Epidermal melanocyte (primary cell): Measurements from ENCODE around the gene ALDH1L2.

Source experiments
- DNase-seq: peaks from one replicate; pipeline ENCODE4 v3.0.0; 2011; ENCODE audit warnings: low spot score; ENCODE audit not compliant: insufficient read length

Gene ALDH1L2

GRCh38 chr12:105083551-105084105 is 630 bp downstream of the ALDH1L2 start:
- peak; percentile 54 for DNase-seq

GRCh38 chr12:105083031-105083430 is 1.2 kb downstream of the ALDH1L2 start:
- no peak for DNase-seq

DNA sequence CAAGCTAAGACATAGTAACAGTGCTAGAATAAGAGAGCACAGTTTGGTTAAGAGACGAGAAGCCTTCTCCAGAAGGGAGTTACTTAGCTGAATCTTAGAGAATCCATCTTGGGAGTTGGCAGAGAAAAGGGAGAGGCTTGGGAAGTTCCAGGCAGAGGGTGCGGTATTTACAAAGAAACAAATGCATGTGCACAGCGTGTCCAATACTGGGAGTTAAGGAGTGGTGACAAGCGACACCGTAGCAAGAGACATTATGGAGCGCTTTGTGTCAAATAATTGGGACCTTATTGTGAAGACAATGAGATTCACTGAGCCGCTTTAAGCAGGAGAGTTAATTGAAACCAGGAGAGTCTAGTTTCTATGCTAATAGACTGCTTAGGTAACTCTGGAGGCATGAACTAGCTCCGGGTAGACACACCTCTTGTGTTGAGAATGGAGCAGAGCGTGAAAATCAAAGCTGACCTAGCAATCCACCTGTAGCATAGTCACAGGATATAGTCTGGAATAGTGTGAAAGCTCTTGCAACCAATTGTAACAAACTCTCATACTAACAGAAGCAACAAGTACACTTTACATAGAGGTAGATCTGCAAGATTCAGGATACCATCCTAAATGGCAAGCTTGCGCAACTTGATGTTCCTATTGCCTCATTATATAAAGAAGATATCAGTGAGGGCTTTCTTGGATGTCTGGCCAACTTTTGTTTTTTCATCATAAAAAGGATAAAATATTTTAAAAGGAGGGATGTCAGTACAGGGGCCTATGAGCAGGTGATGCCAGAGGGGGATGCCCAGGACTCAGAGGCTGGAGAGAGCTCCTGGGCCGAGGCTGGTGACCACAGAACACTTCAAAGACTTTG is 5.3 kb downstream of the ALDH1L2 start:
- DNase-seq, result no peak

GRCh38 chr12:105077435-105077834 is 6.8 kb downstream of the ALDH1L2 start:
- DNase-seq, result no peak

DNA sequence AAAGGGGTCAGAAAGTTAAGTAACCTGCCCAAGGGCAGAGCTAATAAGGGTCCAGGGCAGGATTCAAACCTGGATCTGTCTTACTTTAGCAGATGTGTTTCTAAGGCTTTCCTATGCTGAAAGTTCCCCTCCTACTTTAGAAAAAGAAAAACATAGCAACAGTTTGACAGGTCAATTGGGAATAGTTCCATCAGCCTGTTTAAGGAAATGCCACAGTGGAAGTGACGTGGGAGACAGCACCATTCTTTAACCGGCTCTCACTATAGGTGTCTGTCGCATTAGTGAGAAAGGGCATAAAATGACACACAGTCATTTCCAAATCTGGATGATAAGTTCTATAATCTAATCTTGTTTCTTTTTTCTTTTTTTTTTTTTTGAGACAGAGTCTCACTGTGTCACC is 7.3 kb downstream of the ALDH1L2 start:
- DNase-seq, result no peak

DNA sequence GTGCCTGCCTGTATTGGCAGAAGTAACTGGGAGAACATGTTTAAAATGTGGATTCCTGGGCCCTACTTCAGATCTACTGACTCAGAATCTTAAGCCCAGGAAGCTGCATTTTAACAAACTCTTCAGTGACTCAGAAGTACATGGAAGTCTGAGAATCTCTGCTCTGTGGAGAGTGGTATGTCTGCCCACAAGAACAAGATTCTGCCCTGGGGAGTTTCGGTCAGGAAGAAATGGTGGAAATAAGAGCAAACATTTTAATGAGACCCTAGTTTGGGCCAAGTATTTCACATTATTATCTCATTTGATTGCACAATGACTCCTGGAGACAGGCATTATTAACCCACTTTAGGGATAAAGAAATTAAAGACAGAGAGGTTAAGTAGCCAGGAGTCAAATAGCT is 8.2 kb downstream of the ALDH1L2 start:
- DNase-seq, result no peak

DNA sequence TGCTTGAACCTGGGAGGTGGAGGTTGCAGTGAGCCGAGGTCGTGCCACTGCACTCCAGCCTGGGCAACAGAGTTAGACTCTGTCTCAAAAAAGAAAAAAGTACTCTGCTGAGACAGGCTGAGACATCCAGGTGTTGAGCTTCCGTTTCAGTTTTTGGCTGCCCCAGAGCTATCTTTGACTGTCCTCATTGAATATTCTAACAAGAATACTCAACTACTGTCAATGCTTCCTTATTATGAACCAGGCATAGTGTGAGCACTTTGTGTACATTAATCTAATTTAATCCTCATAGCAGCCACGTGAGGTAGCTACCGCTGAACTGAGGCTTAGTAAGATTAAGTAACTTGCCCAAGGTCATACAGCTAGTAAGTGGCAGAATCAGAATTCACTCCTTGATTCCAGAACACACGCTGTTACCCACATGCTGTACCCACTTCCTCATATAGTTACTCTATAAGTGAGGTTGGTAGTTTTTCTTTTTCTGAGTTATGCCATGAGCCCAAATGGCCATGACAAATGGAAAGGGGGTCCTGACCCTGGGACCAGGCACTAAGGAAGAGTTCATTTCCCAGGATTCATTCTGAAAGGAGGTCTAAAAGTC is 11.3 kb downstream of the ALDH1L2 start:
- no peak for DNase-seq

- DNase-seq, result no peak
These were observed 12.3 kb downstream of the ALDH1L2 start for GRCh38 chr12:105071981-105072380.

DNA sequence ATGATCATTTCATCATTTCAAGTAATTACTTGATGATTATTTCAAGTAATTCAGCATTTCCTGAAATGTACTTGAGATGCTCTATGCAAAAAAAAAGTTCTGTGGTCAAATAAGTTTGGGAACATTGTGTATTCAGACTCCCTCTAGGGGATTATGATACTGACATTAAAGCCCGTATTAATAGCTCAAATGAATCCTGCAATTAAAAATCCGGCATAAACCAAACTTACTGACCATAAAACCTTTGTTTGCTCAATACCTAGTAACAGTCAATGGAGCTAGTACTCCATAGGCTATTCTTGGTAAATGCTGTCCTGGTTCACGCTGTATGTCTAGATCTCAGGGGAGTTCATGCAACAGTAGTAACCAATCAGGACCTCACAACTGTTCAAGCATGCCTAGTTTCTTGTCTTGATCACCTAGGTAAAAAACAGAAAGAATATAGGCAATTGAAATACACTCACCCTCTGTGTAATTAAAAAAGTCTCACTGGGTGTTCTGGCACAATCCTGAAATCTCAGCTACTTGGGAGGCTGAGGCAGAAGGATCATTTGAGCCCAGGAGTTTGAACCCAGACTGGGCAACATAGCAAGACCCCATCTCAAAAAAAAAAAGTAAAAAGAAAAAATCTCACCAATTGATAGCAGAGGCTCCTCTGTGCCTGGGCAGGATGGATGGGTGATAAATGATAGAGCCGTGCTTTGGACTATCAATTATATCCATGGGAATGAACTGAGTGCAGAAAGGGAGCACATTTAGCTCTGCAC is 14.1 kb downstream of the ALDH1L2 start:
- no peak for DNase-seq

DNA sequence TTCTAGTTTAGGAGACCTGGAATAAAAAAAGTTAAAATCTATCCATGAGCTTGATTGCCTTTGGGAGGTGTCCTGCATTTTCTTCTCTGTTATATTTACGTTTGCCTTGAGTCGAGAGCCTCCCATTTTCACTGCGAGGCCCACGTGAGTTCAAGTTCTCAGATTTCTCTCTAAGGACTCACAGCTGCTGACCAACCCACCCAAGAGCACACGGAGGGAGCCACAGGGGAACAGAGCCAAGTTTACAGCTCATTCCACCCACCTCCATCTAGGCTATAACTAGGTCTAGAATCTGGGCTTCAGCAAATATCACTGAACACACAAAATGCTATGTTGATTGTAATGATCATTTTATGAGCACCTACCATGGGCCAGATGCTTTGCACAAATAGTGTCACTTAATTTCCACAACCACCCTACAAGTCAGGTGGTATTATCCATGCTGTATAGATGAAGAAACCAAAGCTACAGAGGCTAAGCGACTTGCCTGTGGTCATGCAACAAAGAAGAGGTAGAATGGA is 16.7 kb downstream of the ALDH1L2 start:
- DNase-seq, result no peak

GRCh38 chr12:105064564-105065178 is 19.6 kb downstream of the ALDH1L2 start:
- no peak for DNase-seq

DNA sequence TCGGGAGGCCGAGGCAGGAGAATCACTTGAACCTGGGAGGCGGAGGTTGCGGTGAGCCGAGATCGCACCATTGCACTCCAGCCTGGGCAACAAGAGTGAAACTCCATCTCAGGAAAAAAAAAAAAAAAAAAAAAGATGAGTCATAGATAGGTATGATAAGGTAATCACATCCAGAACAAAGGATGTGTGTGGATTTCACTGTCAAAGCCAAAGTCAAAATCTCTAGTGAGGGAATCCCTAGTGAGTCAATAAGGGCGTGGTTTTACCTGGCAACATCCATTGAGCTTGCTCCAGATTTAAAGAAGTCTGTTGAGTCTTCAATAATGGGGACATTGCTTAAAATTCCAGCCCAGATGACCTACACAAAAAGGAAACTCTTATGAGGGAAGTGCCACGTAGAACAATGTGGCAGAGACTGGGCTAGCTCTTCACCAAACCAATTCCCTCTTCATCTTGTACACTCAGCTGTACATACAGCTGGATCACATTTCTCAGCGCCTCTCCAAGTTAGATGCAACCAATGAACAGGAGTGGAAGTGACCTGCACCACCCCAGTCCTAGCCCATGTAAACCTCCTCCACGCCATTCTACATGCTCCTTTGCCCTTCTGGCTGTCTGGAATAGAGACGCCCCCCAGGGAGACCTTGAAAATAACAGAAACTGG is 23.4 kb downstream of the ALDH1L2 start:
- no peak for DNase-seq

GRCh38 chr12:105057174-105057573 is 27.1 kb downstream of the ALDH1L2 start:
- no peak for DNase-seq

GRCh38 chr12:105053116-105053572 is 31.1 kb downstream of the ALDH1L2 start:
- DNase-seq, result peak; percentile 21

GRCh38 chr12:105051981-105052380 is 32.3 kb downstream of the ALDH1L2 start:
- DNase-seq, result no peak

DNA sequence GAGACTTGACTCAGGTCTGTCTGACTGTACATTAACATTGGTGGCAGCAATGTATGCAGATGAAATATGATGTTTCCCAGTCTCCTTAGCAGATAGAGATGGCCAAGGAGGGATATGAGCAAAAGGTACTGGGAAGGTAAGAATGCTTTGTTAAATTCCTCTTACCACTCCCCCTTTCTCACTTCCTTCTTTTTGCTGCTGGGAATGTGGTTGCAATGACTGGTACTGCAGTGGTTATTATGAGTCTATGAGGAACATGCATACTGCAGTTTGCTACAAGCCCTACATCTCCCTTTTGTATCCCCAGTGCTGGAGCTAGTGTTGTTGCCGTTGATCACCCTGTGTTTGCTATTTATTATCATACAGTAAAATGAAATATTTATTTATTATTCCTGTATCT is 35.9 kb downstream of the ALDH1L2 start:
- no peak for DNase-seq

GRCh38 chr12:105047308-105047707 is 37.0 kb downstream of the ALDH1L2 start:
- DNase-seq, result no peak

DNA sequence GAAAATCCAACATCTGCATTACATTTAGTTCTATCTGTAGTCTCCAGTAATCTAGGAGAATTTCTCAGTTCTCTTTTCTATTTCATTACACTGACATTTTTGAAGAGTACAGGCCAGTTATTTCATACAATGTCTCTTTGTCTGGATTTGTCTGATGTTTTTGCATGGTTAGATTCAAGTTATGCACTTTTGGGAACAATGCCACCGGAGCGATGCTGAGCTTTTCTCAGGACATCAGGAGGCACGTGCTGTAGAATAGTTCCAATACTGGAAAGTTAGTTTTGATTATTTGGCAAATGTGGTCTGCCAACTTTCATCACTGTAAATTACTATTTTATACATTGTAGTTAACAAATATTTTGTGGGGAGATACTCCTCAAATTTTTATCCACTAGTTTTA is 43.1 kb downstream of the ALDH1L2 start:
- no peak for DNase-seq

- no peak for DNase-seq
These were observed 43.8 kb downstream of the ALDH1L2 start for GRCh38 chr12:105040476-105040875.

- DNase-seq, result no peak
These were observed 47.2 kb downstream of the ALDH1L2 start for GRCh38 chr12:105036937-105037649.
